Gastroesophageal sphincter (tissue), 4 donors: Measurements from ENCODE around the gene TM9SF4. TPM values are rescaled to one million over a fixed set of nuclear protein-coding genes. Genes with fewer than 3 reads are reported as not detected.

ENCODE experiments used
- ATAC-seq: fragments of 150-250 bp; one replicate; pipeline ENCODE4 v1.9.1; 2016; ENCODE audit warnings: mild to moderate bottlenecking, moderate library complexity
- H3K27ac ChIP-seq, 4 donors: fragments of 200-600 bp; sonication (generic) in 3 of 4; 1 replicate in 3 of 4; 2 replicates in 1 of 4; pipeline ENCODE4 v1.5.1; 2016 to 2019
- H3K27me3 ChIP-seq: fragments of 200-600 bp; sonication (generic); one replicate; pipeline ENCODE4 v1.5.1; 2019
- H3K36me3 ChIP-seq, 2 donors: fragments of 200-600 bp; sonication (generic); one replicate each; pipeline ENCODE4 v1.5.1; 2019; ENCODE audit warnings: control low read depth in 1 of 2
- H3K4me1 ChIP-seq, 3 donors: fragments of 200-600 bp; sonication (generic); 1 replicate in 2 of 3; 2 replicates in 1 of 3; pipeline ENCODE4 v1.5.1; 2016 to 2019; ENCODE audit warnings: control low read depth in 2 of 3
- H3K4me3 ChIP-seq, 2 donors: fragments of 200-600 bp; sonication (generic); one replicate each; pipeline ENCODE4 v1.5.1; 2019; ENCODE audit warnings: mild to moderate bottlenecking in 1 of 2, moderate library complexity in 1 of 2
- H3K9me3 ChIP-seq, 3 donors: fragments of 200-600 bp; sonication (generic); one replicate each; pipeline ENCODE4 v1.5.1; 2017 to 2019; ENCODE audit warnings: control low read depth in 2 of 3
- EP300 ChIP-seq: sonication (generic); formaldehyde crosslinking; IDR thresholded peaks from one replicate; pipeline ENCODE4 v1.6.1; 2017; ENCODE audit warnings: antibody characterized with exemption, mild to moderate bottlenecking
- POLR2A ChIP-seq, 2 donors: fragments of 450-650 bp; IDR thresholded peaks; one replicate each; pipeline ENCODE4 v1.6.1; 2017; ENCODE audit warnings: antibody characterized with exemption in 2 of 2, mild to moderate bottlenecking in 2 of 2, moderate library complexity in 1 of 2
- POLR2AphosphoS5 ChIP-seq: sonication (generic); formaldehyde crosslinking; IDR thresholded peaks from one replicate; pipeline ENCODE4 v1.6.1; 2017; ENCODE audit warnings: antibody characterized with exemption
- WGBS, 2 donors: methylation state at CpG; one replicate each; pipeline ENCODE4 v1.1.5; 2018; ENCODE audit warnings: low coverage in 1 of 2; 5-methylcytosine and 5-hydroxymethylcytosine counted together
- total RNA-seq, 4 donors: library from RNA; depleted of rRNA; stranded (reverse); fragments of >200 nt; gene quantifications; one replicate each; pipeline ENCODE4 v1.1.0, GENCODE V29; 2016
- TF ChIP-seq, protein P1 (sequence below), 4 experiments: fragments of 200-600 bp in 2 of 4; fragments of 450-650 bp in 2 of 4; sonication (generic) in 1 of 4; IDR thresholded peaks; one replicate each; pipeline ENCODE4 v1.5.1; 2017 to 2019; ENCODE audit warnings: antibody characterized with exemption in 4 of 4, mild to moderate bottlenecking in 2 of 4, moderate library complexity in 2 of 4

TM9SF4 gene
- total RNA-seq, 4 donors from 2014 or later, result 20.7 to 32.6 (median 22.9) TPM

- peaks cover 0 to 60% of the 10 kb centered on the region in 2 donors for H3K36me3 ChIP-seq
- 86 to 93% methylated on average over 3 to 4 of the region's 5 CpGs for WGBS, 2 donors
- no peaks in the 10 kb centered on the region for H3K9me3 ChIP-seq
- peaks cover 0 to 9% (median 0%) of the 10 kb centered on the region in 3 donors for H3K4me1 ChIP-seq
- no peak for ATAC-seq
- H3K27ac ChIP-seq, result no peak overlapping the region
- H3K27me3 ChIP-seq, result no peaks in the 10 kb centered on the region
- H3K4me3 ChIP-seq, result no peak overlapping the region
- TF ChIP-seq POLR2AphosphoS5 (no peak), POLR2A (IDR thresholded peaks at IDR 0.05) (no peak), EP300 (no peak)
- TF ChIP-seq, protein P1, sequence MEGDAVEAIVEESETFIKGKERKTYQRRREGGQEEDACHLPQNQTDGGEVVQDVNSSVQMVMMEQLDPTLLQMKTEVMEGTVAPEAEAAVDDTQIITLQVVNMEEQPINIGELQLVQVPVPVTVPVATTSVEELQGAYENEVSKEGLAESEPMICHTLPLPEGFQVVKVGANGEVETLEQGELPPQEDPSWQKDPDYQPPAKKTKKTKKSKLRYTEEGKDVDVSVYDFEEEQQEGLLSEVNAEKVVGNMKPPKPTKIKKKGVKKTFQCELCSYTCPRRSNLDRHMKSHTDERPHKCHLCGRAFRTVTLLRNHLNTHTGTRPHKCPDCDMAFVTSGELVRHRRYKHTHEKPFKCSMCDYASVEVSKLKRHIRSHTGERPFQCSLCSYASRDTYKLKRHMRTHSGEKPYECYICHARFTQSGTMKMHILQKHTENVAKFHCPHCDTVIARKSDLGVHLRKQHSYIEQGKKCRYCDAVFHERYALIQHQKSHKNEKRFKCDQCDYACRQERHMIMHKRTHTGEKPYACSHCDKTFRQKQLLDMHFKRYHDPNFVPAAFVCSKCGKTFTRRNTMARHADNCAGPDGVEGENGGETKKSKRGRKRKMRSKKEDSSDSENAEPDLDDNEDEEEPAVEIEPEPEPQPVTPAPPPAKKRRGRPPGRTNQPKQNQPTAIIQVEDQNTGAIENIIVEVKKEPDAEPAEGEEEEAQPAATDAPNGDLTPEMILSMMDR (IDR thresholded peaks at IDR 0.05), result no peak
Observed at GRCh38 chr20:32134026-32134425, 24.5 kb downstream of the TM9SF4 start.

DNA sequence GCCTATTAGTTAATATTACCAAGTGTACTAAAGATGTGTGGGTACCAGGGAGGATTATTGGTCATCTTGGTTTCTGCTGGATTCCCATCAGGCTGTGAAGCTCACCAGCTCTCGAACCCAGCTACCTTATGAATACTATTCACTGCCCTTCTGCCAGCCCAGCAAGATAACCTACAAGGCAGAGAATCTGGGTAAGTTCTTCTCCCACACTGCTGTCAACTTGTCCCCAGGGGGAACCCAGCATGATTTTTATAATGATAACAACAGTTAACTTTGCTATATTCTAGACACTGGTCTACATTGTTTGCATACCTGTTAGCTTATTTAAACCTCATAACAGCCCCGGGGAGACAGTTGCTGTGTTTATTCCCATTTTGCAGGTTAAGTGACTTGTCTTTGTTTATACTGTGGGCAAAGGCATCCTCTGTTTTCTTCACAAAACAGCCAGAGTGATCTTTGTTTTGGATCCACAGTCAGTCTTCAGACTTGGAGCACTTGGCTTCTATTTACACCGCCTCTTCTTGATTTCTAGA lies 26.5 kb downstream of the TM9SF4 start:
- Histone ChIP-seq H3K4me3 (no peak overlapping the region), H3K4me1 (no peaks in the 10 kb centered on the region), H3K36me3 (peaks cover 0 to 74% of the 10 kb centered on the region in 2 donors), H3K27me3 (no peaks in the 10 kb centered on the region), H3K27ac (no peak overlapping the region), H3K9me3 (no peaks in the 10 kb centered on the region)
- no peak for ATAC-seq
- no peak for TF ChIP-seq POLR2A (IDR thresholded peaks at IDR 0.05)
- no peak for TF ChIP-seq POLR2AphosphoS5
- no peak for TF ChIP-seq EP300
- TF ChIP-seq, protein P1 (IDR thresholded peaks at IDR 0.05), result no peak
- 71 to 75% methylated on average over 2 to 3 of the region's 3 CpGs for WGBS, 2 donors

- peaks cover 0 to 90% of the 10 kb centered on the region in 2 donors for H3K36me3 ChIP-seq
Observed at GRCh38 chr20:32138921-32139320, 29.4 kb downstream of the TM9SF4 start.

GRCh38 chr20:32139947-32140346 lies 30.4 kb downstream of the TM9SF4 start:
- TF ChIP-seq POLR2AphosphoS5 (no peak), POLR2A (IDR thresholded peaks at IDR 0.05) (no peak), EP300 (no peak)
- no peaks in the 10 kb centered on the region for H3K4me1 ChIP-seq
- H3K4me3 ChIP-seq, result no peak overlapping the region
- no peak for ATAC-seq
- peaks cover 0 to 94% of the 10 kb centered on the region in 2 donors for H3K36me3 ChIP-seq
- H3K9me3 ChIP-seq, result no peaks in the 10 kb centered on the region
- WGBS, 2 donors, result 95% methylated on average over 3 of the region's 3 CpGs; no CpG with 5 or more reads in 1 of the 2 donors
- no peaks in the 10 kb centered on the region for H3K27me3 ChIP-seq
- no peak overlapping the region for H3K27ac ChIP-seq

More at GRCh38 chr20:32138921-32139320, 29.4 kb downstream of the TM9SF4 start:
- WGBS, 2 donors, result 96 to 98% methylated on average over 7 of the region's 8 CpGs
- Histone ChIP-seq H3K4me1 (no peaks in the 10 kb centered on the region), H3K27me3 (no peaks in the 10 kb centered on the region), H3K9me3 (no peaks in the 10 kb centered on the region), H3K4me3 (no peak overlapping the region), H3K27ac (no peak overlapping the region)
- no peak for ATAC-seq
- TF ChIP-seq POLR2A (IDR thresholded peaks at IDR 0.05), result no peak
- TF ChIP-seq, protein P1 (IDR thresholded peaks at IDR 0.05), result no peak
- no peak for TF ChIP-seq EP300
- TF ChIP-seq POLR2AphosphoS5, result no peak

DNA sequence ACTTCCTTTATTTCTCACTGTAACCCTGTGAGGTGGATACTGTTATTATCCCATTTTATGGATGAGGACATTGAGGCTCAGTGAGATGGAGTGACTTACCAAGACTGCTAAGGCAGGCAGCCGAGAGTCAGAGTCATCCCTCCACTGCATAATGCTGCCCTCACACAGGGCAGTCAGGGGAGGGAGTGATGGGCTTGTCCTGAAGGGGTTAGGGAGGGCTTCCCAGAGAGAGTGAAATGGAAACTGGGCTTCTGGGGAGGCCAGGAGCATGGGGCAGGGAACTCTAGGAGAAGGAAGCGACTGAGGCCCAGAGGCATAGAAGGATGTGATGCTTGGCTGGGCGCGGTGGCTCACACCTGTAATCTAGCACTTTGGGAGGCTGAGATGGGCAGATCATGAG lies 31.1 kb downstream of the TM9SF4 start:
- ATAC-seq, result no peak
- Histone ChIP-seq H3K36me3 (peaks cover 0 to 98% of the 10 kb centered on the region in 2 donors), H3K4me1 (no peaks in the 10 kb centered on the region), H3K4me3 (no peak overlapping the region), H3K27me3 (no peaks in the 10 kb centered on the region), H3K9me3 (no peaks in the 10 kb centered on the region), H3K27ac (no peak overlapping the region)
- 93 to 96% methylated on average over 3 of the region's 4 CpGs for WGBS, 2 donors
- TF ChIP-seq EP300, result no peak
- no peak for TF ChIP-seq POLR2AphosphoS5
- TF ChIP-seq POLR2A (IDR thresholded peaks at IDR 0.05), result no peak
- TF ChIP-seq, protein P1 (IDR thresholded peaks at IDR 0.05), result no peak
